Astrocyte (in vitro differentiated cells and primary cell): ENCODE results near the gene ARRB1.

ENCODE experiments used
- CTCF ChIP-seq: IDR thresholded peaks from 2 replicates; pipeline ENCODE4 v1.5.1; 2011; ENCODE audit warnings: low read depth, mild to moderate bottlenecking, inconsistent platforms, low read length, moderate library complexity; ENCODE audit not compliant: insufficient read depth
- EZH2 ChIP-seq: IDR thresholded peaks from 2 replicates; pipeline ENCODE4 v1.6.1; 2012; ENCODE audit warnings: mild to moderate bottlenecking, low read length, inconsistent platforms; ENCODE audit not compliant: insufficient read depth

- TF ChIP-seq CTCF: no peak
- TF ChIP-seq EZH2: no peak
Observed at GRCh38 chr11:75249704-75250103, 101.8 kb downstream of the ARRB1 start.
